Endothelial cell of umbilical vein (primary cell): ENCODE measurements around the gene MYO9A.

ENCODE experiments used
- GATA2 ChIP-seq: IDR thresholded peaks from 2 replicates; pipeline ENCODE4 v1.7.0; 2011; ENCODE audit warnings: low read depth, mild to moderate bottlenecking, moderate library complexity, mixed read lengths, low read length; ENCODE audit not compliant: insufficient read length, insufficient read depth
- POLR2A ChIP-seq: IDR thresholded peaks from 2 replicates; pipeline ENCODE4 v1.6.1; 2012; ENCODE audit warnings: low read depth, mild to moderate bottlenecking, control low read depth, low read length
- POLR2AphosphoS5 ChIP-seq: IDR thresholded peaks from 2 replicates; pipeline ENCODE4 v1.6.1; 2012; ENCODE audit warnings: low read depth, mild to moderate bottlenecking, control low read depth, low read length, moderate library complexity; ENCODE audit not compliant: insufficient read depth
- TF ChIP-seq, protein P1 (sequence below), 2 donors: IDR thresholded peaks; 1 replicate in 1 of 2; 2 replicates in 1 of 2; pipeline ENCODE4 v1.5.1; 2011; ENCODE audit warnings: low read length in 2 of 2, mild to moderate bottlenecking in 2 of 2, moderate library complexity in 2 of 2, control low read depth in 1 of 2, inconsistent platforms in 1 of 2, low read depth in 1 of 2; ENCODE audit not compliant: insufficient read depth in 1 of 2; ENCODE audit errors: extremely low read depth in 1 of 2
- TF ChIP-seq, protein P2 (sequence below): IDR thresholded peaks from 2 replicates; pipeline ENCODE4 v1.6.1; 2011; ENCODE audit not compliant: insufficient read depth, insufficient read length

DNA sequence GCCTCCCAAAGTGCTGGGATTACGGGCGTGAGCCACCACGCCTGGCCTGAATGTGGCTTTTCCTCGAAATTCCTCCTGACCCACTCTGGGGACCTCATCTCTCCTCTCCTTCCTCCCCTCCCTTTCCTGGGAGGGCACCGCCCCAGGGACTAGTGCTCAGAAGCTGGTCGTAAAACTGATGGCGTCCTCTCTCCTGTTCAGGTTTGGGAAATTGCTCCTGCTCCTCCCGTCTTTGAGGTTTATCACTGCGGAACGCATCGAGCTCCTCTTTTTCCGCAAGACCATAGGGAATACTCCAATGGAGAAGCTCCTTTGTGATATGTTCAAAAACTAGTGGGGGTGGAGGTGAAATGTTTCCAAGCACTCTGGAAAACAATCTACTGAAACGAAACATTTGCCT is 300.6 kb downstream of the MYO9A start:
- TF ChIP-seq, protein P1, sequence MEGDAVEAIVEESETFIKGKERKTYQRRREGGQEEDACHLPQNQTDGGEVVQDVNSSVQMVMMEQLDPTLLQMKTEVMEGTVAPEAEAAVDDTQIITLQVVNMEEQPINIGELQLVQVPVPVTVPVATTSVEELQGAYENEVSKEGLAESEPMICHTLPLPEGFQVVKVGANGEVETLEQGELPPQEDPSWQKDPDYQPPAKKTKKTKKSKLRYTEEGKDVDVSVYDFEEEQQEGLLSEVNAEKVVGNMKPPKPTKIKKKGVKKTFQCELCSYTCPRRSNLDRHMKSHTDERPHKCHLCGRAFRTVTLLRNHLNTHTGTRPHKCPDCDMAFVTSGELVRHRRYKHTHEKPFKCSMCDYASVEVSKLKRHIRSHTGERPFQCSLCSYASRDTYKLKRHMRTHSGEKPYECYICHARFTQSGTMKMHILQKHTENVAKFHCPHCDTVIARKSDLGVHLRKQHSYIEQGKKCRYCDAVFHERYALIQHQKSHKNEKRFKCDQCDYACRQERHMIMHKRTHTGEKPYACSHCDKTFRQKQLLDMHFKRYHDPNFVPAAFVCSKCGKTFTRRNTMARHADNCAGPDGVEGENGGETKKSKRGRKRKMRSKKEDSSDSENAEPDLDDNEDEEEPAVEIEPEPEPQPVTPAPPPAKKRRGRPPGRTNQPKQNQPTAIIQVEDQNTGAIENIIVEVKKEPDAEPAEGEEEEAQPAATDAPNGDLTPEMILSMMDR (IDR thresholded peaks at IDR 0.05; ENCODE audit: extremely low read depth in 1 of 2, insufficient read depth in 1 of 2, low read depth in 1 of 2, low read length in 2 of 2), result no peak
- TF ChIP-seq POLR2A (no peak), GATA2 (no peak), POLR2AphosphoS5 (no peak)
- TF ChIP-seq, protein P2, sequence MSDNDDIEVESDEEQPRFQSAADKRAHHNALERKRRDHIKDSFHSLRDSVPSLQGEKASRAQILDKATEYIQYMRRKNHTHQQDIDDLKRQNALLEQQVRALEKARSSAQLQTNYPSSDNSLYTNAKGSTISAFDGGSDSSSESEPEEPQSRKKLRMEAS, result no peak
